Measurements from ENCODE around the gene TMEM165. TPM values are rescaled to one million over a fixed set of nuclear protein-coding genes. Genes with fewer than 3 reads are reported as not detected.

The TMEM165 gene, protein sequence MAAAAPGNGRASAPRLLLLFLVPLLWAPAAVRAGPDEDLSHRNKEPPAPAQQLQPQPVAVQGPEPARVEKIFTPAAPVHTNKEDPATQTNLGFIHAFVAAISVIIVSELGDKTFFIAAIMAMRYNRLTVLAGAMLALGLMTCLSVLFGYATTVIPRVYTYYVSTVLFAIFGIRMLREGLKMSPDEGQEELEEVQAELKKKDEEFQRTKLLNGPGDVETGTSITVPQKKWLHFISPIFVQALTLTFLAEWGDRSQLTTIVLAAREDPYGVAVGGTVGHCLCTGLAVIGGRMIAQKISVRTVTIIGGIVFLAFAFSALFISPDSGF
- 146 and 148 TPM in 2 replicates for total RNA-seq (2014; rRNA removed)
- percentile 98 among the genes with signal in this experiment for Bru-seq, nascent RNA
- percentile 91 among the genes with signal in this experiment for BruChase-seq, experiment 1, labeled RNA remaining after a 6-hour chase
- BruChase-seq, experiment 2, labeled RNA remaining after a 2-hour chase, result percentile 97 among the genes with signal in this experiment
- long read RNA-seq, transcript TMEM165-201 (6 exons, 1,928 nt), result major isoform, 243 of 333 reads
- long read RNA-seq, partial matches to known transcripts, result 23 of 333 reads
- long read RNA-seq, other reads (novel, unspliced or antisense), result 60 of 333 reads

DNA sequence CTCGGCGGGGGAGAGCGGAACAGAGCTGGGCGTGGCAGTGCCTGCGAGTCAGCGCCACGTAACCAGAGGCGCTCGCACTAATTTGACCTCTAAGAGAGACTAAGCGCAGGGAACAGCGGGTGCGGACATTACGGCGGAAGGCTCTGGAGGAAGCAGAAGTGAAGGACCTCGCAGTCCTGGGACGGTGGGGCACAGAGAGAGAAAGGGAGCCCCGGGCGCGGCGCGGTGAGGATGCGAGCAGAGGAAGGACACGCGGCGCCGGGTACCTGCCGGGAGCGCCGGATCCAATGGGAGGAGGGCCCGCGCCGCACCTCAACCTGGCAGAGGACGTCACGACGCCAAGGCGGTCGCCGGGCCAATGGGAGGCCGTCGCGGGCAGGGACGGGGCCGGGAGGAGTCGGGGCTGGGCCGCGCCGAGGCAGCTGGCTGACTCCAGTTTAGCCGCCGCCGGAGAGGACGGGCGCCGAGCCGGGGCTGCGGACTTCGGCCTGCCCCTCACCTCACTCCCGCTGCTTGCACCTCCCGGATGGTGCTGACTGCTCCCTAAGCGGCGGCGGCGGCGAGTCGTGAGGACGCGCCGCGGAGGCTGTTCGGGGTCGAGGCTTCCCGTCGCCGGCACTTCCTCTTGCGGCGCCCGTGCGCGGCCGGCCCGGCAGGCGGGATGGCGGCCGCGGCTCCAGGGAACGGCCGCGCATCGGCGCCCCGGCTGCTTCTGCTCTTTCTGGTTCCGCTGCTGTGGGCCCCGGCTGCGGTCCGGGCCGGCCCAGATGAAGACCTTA is at the start of gene TMEM165:
TMEM165 (plus strand) TSS at position 429 of the 779 bp plus-strand sequence; CDS start at position 662, 233 bp downstream.
- intact Hi-C loops (cut with micrococcal nuclease), result loop anchor here (1.0 kb wide), 2 partner anchors 152 to 222 kb away; no protein-coding TSS in a partner anchor
- ATAC-seq (peak; percentile 86), DNase-seq (peak; percentile 94)
- peaks cover 41% of the 10 kb centered on the region for H3K4me1 ChIP-seq (ENCODE audit: insufficient read depth, low read length)
- H3K4me3 ChIP-seq (ENCODE audit: low read length), result peak within 1 kb of the TSS; percentile 72
- H4K20me1 ChIP-seq (ENCODE audit: low read length), result peaks cover 39% of the 10 kb centered on the region
- no peaks in the 10 kb centered on the region for H3K27me3 ChIP-seq (ENCODE audit: low read length)
- H3K36me3 ChIP-seq (ENCODE audit: low read depth, low read length), result peaks cover 11% of the 10 kb centered on the region
- ChIA-PET POLR2A (ENCODE audit: unreplicated experiment) (interaction anchor here (0.6 to 1.1 kb wide), 3 partner anchors 50 to 158 kb away, joined by 4 to 8 read pairs (median 4); no protein-coding TSS in a partner anchor), CTCF (interaction anchor here (0.6 to 1.0 kb wide), 2 partner anchors 50 to 150 kb away, joined by 3 to 6 read pairs; partner anchors contain the start of gene SRD5A3)
- H3K9me2 ChIP-seq (replicated peaks; ENCODE audit: low read length), result no peaks in the 10 kb centered on the region
- H3K4me2 ChIP-seq (ENCODE audit: low read length), result peak within 1 kb of the TSS; percentile 92
- H3K9ac ChIP-seq (ENCODE audit: low read length), result peak within 1 kb of the TSS; percentile 88
- TF ChIP-seq, protein P1, sequence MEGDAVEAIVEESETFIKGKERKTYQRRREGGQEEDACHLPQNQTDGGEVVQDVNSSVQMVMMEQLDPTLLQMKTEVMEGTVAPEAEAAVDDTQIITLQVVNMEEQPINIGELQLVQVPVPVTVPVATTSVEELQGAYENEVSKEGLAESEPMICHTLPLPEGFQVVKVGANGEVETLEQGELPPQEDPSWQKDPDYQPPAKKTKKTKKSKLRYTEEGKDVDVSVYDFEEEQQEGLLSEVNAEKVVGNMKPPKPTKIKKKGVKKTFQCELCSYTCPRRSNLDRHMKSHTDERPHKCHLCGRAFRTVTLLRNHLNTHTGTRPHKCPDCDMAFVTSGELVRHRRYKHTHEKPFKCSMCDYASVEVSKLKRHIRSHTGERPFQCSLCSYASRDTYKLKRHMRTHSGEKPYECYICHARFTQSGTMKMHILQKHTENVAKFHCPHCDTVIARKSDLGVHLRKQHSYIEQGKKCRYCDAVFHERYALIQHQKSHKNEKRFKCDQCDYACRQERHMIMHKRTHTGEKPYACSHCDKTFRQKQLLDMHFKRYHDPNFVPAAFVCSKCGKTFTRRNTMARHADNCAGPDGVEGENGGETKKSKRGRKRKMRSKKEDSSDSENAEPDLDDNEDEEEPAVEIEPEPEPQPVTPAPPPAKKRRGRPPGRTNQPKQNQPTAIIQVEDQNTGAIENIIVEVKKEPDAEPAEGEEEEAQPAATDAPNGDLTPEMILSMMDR (conservative IDR thresholded peaks at IDR 0.05; ENCODE audit: low read depth, low read length), result no peak
- TF ChIP-seq EZH2phosphoT487 (IDR thresholded peaks at IDR 0.05; ENCODE audit: borderline replicate concordance, low read length), result no peak
- TF ChIP-seq EZH2 (IDR thresholded peaks at IDR 0.05; ENCODE audit: low read length, unreplicated experiment), result no peak
- peaks cover 3% of the 10 kb centered on the region for H3F3A ChIP-seq (ENCODE audit: low read length, unreplicated experiment)
- H2AFZ ChIP-seq (ENCODE audit: low read length), result peak within 1 kb of the TSS; percentile 71
- H3K27ac ChIP-seq (ENCODE audit: low read length), result peak within 1 kb of the TSS; percentile 78
- no peaks in the 10 kb centered on the region for H3K9me3 ChIP-seq (ENCODE audit: low read length)
- H3K79me2 ChIP-seq (ENCODE audit: low read length), result peaks cover 46% of the 10 kb centered on the region
- no TSS peak for BruUV-seq (replicated peaks)

DNA sequence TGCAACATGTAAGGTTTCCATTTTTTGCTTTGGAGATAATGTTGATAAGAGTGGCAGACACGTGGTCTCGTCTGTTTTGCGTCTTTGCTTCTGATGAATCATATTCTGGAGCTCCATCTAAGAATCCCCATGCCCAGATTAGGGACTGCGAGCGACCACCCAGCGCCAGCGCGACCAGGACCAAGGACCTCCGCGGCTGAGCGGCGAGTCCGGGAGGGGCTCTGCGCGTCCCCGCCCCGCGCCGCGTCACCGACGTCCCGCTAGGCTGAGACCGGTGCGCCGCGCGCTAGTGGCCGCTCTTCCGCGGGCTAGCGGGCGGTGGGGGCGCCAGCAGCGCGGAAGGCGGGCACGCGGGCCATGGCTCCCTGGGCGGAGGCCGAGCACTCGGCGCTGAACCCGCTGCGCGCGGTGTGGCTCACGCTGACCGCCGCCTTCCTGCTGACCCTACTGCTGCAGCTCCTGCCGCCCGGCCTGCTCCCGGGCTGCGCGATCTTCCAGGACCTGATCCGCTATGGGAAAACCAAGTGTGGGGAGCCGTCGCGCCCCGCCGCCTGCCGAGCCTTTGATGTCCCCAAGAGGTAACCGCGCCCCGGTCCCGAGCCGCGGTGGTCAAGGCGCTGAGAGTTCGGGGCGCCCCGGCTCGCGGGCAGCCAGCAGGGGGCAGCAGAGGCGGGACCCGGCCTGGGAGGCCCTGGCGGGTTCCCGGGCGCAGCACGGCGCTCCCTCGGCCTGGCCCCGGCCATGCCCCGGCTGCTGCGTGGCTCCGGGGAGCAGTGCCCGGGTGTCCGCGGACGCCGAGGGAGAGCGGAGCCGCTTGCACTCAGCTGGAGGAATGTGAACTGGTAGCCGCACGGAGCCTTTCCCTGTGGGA is 49.5 kb upstream of the TMEM165 start, which contains the start of gene SRD5A3:
SRD5A3 (plus strand) TSS at position 263 of the 871 bp plus-strand sequence; CDS start at position 358, 95 bp downstream.
- ATAC-seq (peak; percentile 84), DNase-seq (peak; percentile 90)
- Histone ChIP-seq H3K4me3 (ENCODE audit: low read length) (peak within 1 kb of the TSS; percentile 86), H3K4me1 (ENCODE audit: insufficient read depth, low read length) (peaks cover 49% of the 10 kb centered on the region), H3K36me3 (ENCODE audit: low read depth, low read length) (no peaks in the 10 kb centered on the region), H3K9me3 (ENCODE audit: low read length) (no peaks in the 10 kb centered on the region), H2AFZ (ENCODE audit: low read length) (peak within 1 kb of the TSS; percentile 76), H3K79me2 (ENCODE audit: low read length) (peaks cover 25% of the 10 kb centered on the region; the same call in 1 of the 2 replicates), H3K9ac (ENCODE audit: low read length) (peak within 1 kb of the TSS; percentile 88), H3K27ac (ENCODE audit: low read length) (peak within 1 kb of the TSS; percentile 81), H3K27me3 (ENCODE audit: low read length) (no peaks in the 10 kb centered on the region), H3F3A (ENCODE audit: low read length, unreplicated experiment) (no peaks in the 10 kb centered on the region), H4K20me1 (ENCODE audit: low read length) (no peaks in the 10 kb centered on the region), H3K4me2 (ENCODE audit: low read length) (peak within 1 kb of the TSS; percentile 96), H3K9me2 (replicated peaks; ENCODE audit: low read length) (no peaks in the 10 kb centered on the region)
- intact Hi-C loops (cut with micrococcal nuclease), result loop anchor here (1.0 to 5.0 kb wide), 5 partner anchors 20 to 521 kb away; no protein-coding TSS in a partner anchor
- ChIA-PET CTCF (interaction anchor here (0.6 to 2.5 kb wide), 11 partner anchors 10 to 375 kb away, joined by 3 to 9 read pairs (median 4); partner anchors contain the start of genes CLOCK and TMEM165), POLR2A (ENCODE audit: unreplicated experiment) (interaction anchor here (0.6 to 0.9 kb wide), 5 partner anchors 17 to 659 kb away, joined by 3 to 5 read pairs (median 3); partner anchors contain the start of gene TMEM165)
- BruUV-seq (replicated peaks), result no TSS peak
- TF ChIP-seq EZH2 (IDR thresholded peaks at IDR 0.05; ENCODE audit: low read length, unreplicated experiment), result no peak
- TF ChIP-seq, protein P1 (conservative IDR thresholded peaks at IDR 0.05; ENCODE audit: low read depth, low read length), result peak; percentile 96
- TF ChIP-seq EZH2phosphoT487 (IDR thresholded peaks at IDR 0.05; ENCODE audit: borderline replicate concordance, low read length), result peak; percentile 49; the same call in 1 of the 2 replicates

All from PC-3 (cell line).